Ascending aorta (tissue), 2 donors: ENCODE data around the gene KCTD2. TPM values are rescaled to one million over a fixed set of nuclear protein-coding genes. Genes with fewer than 3 reads are reported as not detected.

ENCODE experiments used
- DNase-seq, 2 donors: peaks; one replicate each; pipeline ENCODE4 v3.0.0-alpha.2; 2019; ENCODE audit warnings: low spot score in 2 of 2
- H3K27ac ChIP-seq, 2 donors: fragments of 200-600 bp; sonication (generic); one replicate each; pipeline ENCODE4 v1.5.1; 2016 to 2017; ENCODE audit warnings: mild to moderate bottlenecking in 1 of 2
- H3K27me3 ChIP-seq: fragments of 200-600 bp; sonication (generic); one replicate; pipeline ENCODE4 v1.5.1; 2017
- H3K36me3 ChIP-seq, 2 donors: fragments of 200-600 bp; sonication (generic); one replicate each; pipeline ENCODE4 v1.5.1; 2016
- H3K4me1 ChIP-seq, 2 donors: fragments of 200-600 bp; sonication (generic); one replicate each; pipeline ENCODE4 v1.5.1; 2016 to 2017; ENCODE audit warnings: mild to moderate bottlenecking in 1 of 2
- H3K4me3 ChIP-seq, 2 donors: fragments of 200-600 bp; sonication (generic); one replicate each; pipeline ENCODE4 v1.5.1; 2016 to 2017; ENCODE audit warnings: mild to moderate bottlenecking in 1 of 2
- H3K9me3 ChIP-seq, 2 donors: fragments of 200-600 bp; sonication (generic); one replicate each; pipeline ENCODE4 v1.5.1; 2016
- intact Hi-C: fragments of 100-400 bp; cut with DNase I; formaldehyde crosslinking; loops from one replicate; pipeline ENCODE4 v1.15.1; 2023
- total RNA-seq: library from RNA; depleted of rRNA; stranded (reverse); fragments of >200 nt; gene quantifications from one replicate; pipeline ENCODE4 v1.1.0, GENCODE V29; 2016
- TF ChIP-seq, protein P1 (sequence below), 3 experiments: fragments of 200-600 bp in 2 of 3; fragments of 450-650 bp in 1 of 3; sonication (generic) in 2 of 3; IDR thresholded peaks; one replicate each; pipeline ENCODE4 v1.5.1; 2016 to 2019; ENCODE audit warnings: antibody characterized with exemption in 3 of 3, mild to moderate bottlenecking in 1 of 3, moderate library complexity in 1 of 3

Gene KCTD2
- total RNA-seq, 1 donor from 2014 or later, result 31.4 TPM

DNA sequence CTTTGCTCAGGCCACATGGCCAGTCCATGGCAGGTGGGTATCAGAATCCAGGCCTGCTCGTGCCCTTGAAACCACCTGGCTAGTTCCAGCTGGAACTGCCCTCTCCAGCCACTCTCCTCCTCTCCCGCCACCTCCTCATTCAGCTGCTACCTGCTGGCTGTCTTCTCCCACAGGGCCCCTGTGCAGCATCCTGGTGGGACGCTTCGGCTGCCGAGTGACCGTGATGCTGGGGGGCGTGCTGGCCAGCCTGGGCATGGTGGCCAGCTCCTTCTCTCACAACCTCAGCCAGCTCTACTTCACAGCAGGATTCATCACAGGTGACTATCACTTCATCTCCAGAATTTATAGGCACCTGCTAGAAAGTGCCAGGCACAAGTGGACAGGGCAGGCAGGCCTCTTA, 50.8 kb downstream of the KCTD2 start:
- Histone ChIP-seq H3K4me3 (no peak overlapping the region), H3K4me1 (peaks cover 0 to 3% of the 10 kb centered on the region in 2 donors), H3K9me3 (no peaks in the 10 kb centered on the region), H3K36me3 (no peaks in the 10 kb centered on the region), H3K27me3 (no peaks in the 10 kb centered on the region), H3K27ac (no peak overlapping the region)
- intact Hi-C loops, result no loop called here
- TF ChIP-seq, protein P1, sequence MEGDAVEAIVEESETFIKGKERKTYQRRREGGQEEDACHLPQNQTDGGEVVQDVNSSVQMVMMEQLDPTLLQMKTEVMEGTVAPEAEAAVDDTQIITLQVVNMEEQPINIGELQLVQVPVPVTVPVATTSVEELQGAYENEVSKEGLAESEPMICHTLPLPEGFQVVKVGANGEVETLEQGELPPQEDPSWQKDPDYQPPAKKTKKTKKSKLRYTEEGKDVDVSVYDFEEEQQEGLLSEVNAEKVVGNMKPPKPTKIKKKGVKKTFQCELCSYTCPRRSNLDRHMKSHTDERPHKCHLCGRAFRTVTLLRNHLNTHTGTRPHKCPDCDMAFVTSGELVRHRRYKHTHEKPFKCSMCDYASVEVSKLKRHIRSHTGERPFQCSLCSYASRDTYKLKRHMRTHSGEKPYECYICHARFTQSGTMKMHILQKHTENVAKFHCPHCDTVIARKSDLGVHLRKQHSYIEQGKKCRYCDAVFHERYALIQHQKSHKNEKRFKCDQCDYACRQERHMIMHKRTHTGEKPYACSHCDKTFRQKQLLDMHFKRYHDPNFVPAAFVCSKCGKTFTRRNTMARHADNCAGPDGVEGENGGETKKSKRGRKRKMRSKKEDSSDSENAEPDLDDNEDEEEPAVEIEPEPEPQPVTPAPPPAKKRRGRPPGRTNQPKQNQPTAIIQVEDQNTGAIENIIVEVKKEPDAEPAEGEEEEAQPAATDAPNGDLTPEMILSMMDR (IDR thresholded peaks at IDR 0.05), result no peak
- no peak for DNase-seq

DNA sequence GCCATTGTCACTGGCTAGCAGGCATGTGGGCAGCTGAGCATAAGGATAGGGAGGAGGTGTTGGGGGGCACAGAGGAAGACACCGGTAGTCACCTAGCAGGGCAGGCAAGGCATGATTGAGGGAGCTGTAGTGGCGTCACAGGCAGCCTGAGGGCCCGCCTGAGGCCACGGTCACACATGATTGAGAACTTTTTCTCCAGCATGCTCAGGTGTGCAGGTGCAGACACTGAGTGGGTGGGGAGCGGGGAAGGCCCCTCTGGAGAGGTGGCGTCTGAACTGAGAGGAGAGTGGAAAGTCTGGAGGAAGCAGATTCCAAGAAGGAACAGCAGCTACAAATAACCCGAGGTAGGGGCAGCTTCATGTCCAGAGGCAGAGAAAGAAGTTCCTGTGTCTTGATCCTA, 51.8 kb downstream of the KCTD2 start:
- Histone ChIP-seq H3K27ac (no peak overlapping the region), H3K27me3 (no peaks in the 10 kb centered on the region), H3K9me3 (no peaks in the 10 kb centered on the region), H3K36me3 (no peaks in the 10 kb centered on the region), H3K4me3 (no peak overlapping the region), H3K4me1 (peaks cover 0 to 3% of the 10 kb centered on the region in 2 donors)
- TF ChIP-seq, protein P1 (IDR thresholded peaks at IDR 0.05), result no peak
- intact Hi-C loops, result no loop called here
- no peak for DNase-seq

DNA sequence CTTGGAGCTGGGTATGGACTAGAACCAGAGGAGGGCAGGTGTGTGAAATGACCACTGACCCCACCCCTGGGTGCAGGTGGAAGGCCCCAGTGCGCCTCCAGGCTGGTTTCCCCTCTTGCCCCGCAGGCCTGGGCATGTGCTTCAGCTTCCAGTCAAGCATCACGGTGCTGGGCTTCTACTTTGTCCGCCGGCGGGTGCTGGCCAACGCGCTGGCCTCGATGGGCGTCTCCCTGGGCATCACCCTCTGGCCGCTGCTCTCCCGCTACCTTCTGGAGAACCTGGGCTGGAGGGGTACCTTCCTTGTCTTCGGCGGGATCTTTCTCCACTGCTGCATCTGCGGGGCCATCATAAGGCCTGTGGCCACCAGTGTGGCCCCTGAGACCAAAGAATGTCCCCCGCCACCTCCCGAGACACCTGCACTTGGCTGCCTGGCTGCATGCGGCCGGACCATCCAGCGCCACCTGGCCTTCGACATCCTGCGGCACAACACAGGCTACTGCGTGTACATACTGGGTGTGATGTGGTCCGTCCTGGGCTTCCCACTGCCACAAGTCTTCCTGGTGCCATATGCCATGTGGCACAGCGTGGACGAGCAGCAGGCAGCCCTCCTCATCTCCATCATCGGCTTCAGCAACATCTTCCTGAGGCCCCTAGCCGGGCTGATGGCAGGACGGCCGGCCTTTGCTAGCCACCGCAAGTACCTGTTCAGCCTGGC, 53.0 kb downstream of the KCTD2 start:
- Histone ChIP-seq H3K27me3 (no peaks in the 10 kb centered on the region), H3K4me3 (no peak overlapping the region), H3K4me1 (peaks cover 0 to 3% of the 10 kb centered on the region in 2 donors), H3K27ac (no peak overlapping the region), H3K36me3 (no peaks in the 10 kb centered on the region), H3K9me3 (no peaks in the 10 kb centered on the region)
- DNase-seq, result no peak
- TF ChIP-seq, protein P1 (IDR thresholded peaks at IDR 0.05), result no peak
- intact Hi-C loops, result no loop called here

DNA sequence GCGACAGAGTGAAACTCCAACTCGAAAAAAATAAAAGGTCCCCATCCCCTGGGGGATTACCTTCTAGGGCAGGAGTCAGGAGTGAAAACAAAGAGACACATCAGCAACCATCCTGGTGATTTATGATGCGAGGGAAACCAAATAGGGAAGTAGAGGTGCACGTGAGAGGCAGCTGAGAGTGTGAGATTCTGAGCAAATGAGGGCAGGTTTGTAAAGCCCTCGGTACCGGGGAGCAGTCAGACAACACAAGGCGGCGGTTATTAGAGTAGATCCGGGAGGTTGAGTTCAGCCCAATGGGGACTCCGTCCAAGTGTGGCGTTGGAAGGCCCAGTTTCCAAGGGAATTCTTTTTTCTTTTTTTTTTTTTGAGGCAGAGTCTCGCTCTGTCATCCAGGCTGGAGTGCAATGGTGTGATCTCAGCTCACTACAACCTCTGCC, 55.4 kb downstream of the KCTD2 start:
- Histone ChIP-seq H3K27ac (no peak overlapping the region), H3K36me3 (no peaks in the 10 kb centered on the region), H3K4me1 (peaks cover 0 to 2% of the 10 kb centered on the region in 2 donors), H3K9me3 (no peaks in the 10 kb centered on the region), H3K27me3 (no peaks in the 10 kb centered on the region), H3K4me3 (no peak overlapping the region)
- TF ChIP-seq, protein P1 (IDR thresholded peaks at IDR 0.05), result no peak
- DNase-seq, result no peak
- intact Hi-C loops, result no loop called here

DNA sequence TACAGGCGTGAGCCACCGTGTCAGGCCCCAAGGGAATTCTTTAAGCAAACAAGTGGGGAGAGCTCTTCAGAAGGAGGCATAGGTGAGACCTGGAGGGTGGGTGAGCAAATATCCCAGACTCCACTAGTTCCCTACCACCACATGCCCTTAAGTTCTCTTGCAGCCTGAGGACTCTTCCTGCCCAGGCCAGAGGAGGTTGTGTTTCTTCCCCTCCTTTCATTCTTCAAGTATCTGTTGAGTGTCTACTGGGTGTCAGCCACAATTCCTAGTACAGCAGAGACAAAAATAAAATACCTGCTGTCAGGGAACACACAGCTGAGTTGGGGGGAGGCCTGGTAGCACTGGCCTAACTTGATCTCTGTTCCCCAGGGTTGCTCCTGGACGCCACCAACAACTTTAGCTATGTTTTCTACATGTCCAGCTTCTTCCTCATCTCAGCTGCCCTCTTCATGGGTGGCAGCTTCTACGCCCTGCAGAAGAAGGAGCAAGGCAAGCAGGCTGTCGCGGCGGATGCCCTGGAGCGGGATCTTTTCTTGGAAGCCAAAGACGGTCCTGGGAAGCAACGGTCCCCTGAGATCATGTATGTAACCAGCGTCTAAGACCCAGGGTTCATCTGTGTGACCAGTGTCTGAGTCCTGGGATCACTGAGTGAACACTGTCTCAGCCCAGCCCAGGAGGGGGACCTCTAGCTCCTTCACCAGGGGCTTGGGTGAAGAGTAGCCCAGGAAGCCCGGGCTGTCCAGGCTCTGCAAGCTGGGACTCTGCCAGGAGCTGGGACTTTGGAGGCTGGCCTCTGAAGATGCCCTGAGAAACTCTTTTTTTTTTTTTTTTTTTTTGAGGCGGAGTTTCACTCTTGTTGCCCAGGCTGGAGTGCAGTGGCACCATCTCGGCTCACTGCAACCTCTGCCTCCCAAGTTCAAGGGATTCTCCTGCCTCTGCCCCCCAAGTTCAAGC, 56.9 kb downstream of the KCTD2 start:
- no peaks in the 10 kb centered on the region for H3K27me3 ChIP-seq
- no peaks in the 10 kb centered on the region for H3K9me3 ChIP-seq
- TF ChIP-seq, protein P1 (IDR thresholded peaks at IDR 0.05), result no peak
- no peak overlapping the region for H3K27ac ChIP-seq
- no peak overlapping the region for H3K4me3 ChIP-seq
- peaks cover 0 to 2% of the 10 kb centered on the region in 2 donors for H3K4me1 ChIP-seq
- H3K36me3 ChIP-seq, result no peaks in the 10 kb centered on the region
- DNase-seq, result no peak
- intact Hi-C loops, result no loop called here
